ENCODE measurements around the gene MT2A.
A peak's percentile ranks its signal among the peaks of the same experiment; 100 is the strongest.

The MT2A gene

DNA sequence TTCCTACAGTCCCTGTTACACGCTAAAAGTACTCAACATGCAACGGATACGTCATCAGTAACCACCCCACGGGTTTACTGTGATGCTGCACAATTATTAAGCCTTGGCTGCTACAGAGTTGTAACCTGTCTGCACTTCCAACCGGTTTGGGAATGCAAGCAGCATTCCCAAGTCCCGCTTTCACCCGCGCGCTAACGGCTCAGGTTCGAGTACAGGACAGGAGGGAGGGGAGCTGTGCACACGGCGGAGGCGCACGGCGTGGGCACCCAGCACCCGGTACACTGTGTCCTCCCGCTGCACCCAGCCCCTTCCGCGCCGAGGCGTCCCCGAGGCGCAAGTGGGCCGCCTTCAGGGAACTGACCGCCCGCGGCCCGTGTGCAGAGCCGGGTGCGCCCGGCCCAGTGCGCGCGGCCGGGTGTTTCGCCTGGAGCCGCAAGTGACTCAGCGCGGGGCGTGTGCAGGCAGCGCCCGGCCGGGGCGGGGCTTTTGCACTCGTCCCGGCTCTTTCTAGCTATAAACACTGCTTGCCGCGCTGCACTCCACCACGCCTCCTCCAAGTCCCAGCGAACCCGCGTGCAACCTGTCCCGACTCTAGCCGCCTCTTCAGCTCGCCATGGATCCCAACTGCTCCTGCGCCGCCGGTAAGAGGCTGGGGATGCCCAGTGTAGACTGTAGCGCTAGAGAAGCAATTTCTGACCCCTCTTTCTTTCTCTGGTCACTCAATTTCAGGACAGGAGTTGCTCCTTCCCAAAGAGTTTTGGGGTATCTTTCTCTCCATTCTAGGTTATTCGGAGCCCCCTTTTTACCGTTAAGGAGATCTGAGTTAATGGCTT, at the start of gene MT2A:
Gene MT2A, plus strand, starts transcription at position 542 of the 833 bp plus-strand sequence. Its CDS starts 72 bp downstream, at position 614.
- H3K4me1 ChIP-seq (ENCODE audit: insufficient read depth, low read length): peaks cover 41% of the 10 kb centered on the region

DNA sequence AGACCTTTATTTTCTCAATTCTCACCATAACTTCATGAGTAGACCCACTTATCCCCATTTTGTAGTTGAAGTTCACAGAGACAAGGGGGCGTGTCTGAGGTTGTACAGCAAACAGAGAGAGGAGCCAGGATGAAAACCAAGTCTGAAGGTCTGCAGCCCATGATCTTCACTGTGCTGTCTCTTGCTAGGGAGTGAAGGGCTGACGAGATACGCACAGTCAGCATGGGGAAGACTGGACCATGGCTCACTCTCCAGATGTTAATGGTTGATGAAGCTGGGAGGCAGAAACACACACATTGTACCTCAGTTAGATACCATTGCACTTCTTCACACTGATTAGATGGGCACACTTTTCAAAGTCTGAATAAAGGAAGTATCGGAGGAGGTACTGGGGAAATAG, 49.3 kb upstream of the MT2A start:
- H3K27ac ChIP-seq (ENCODE audit: low read depth, low read length): no peak overlapping the region
- no peak overlapping the region for H3K9ac ChIP-seq (ENCODE audit: low read length)
- H3K4me3 ChIP-seq (ENCODE audit: low read depth in 1 of 2, low read length in 2 of 2): no peak overlapping the region

More for the DNA sequence above, at the start of gene MT2A:
- H3K36me3 ChIP-seq (ENCODE audit: insufficient read depth, low read length): no peaks in the 10 kb centered on the region
- H3K27ac ChIP-seq (ENCODE audit: low read depth, low read length): peak within 1 kb of the TSS; percentile 95
- peak within 1 kb of the TSS; percentile 67 to 72 for H3K4me3 ChIP-seq (ENCODE audit: low read depth in 1 of 2, low read length in 2 of 2)
- no peaks in the 10 kb centered on the region for H3K9me3 ChIP-seq (ENCODE audit: low read length)
- no peaks in the 10 kb centered on the region for H3K27me3 ChIP-seq (ENCODE audit: control insufficient read depth in 1 of 2, insufficient read depth in 2 of 2, low read length in 2 of 2)
- H3K9ac ChIP-seq (ENCODE audit: low read length): peak within 1 kb of the TSS; percentile 68

DNA sequence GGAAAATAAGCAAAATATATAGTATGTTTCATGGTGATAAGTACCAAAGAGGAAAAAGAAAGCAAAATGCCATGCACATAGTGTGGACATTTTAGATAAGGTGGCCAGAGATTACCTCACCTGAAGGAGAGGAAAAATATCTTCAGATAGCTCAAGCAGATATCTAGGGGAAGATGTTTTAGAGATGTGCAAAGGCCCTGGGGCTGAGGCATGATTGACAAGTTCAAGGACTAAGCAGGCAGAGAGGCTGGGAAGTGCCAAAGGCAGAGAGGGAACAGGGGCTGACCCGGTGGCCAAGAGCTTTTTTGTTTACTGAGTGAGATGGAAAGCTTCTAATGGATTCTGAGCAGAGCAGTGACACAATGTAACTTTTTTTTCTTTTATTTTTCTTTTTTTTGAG, 47.9 kb upstream of the MT2A start:
- H3K27me3 ChIP-seq (ENCODE audit: control insufficient read depth in 1 of 2, insufficient read depth in 2 of 2, low read length in 2 of 2): no peaks in the 10 kb centered on the region
- no peaks in the 10 kb centered on the region for H3K36me3 ChIP-seq (ENCODE audit: insufficient read depth, low read length)
- H3K9ac ChIP-seq (ENCODE audit: low read length): no peak overlapping the region
- H3K4me3 ChIP-seq (ENCODE audit: low read depth in 1 of 2, low read length in 2 of 2): no peak overlapping the region
- H3K27ac ChIP-seq (ENCODE audit: low read depth, low read length): no peak overlapping the region
- no peaks in the 10 kb centered on the region for H3K4me1 ChIP-seq (ENCODE audit: insufficient read depth, low read length)
- no peaks in the 10 kb centered on the region for H3K9me3 ChIP-seq (ENCODE audit: low read length)

More for the DNA sequence above, 49.3 kb upstream of the MT2A start:
- H3K9me3 ChIP-seq (ENCODE audit: low read length): no peaks in the 10 kb centered on the region
- H3K36me3 ChIP-seq (ENCODE audit: insufficient read depth, low read length): no peaks in the 10 kb centered on the region
- no peaks in the 10 kb centered on the region for H3K4me1 ChIP-seq (ENCODE audit: insufficient read depth, low read length)
- no peaks in the 10 kb centered on the region for H3K27me3 ChIP-seq (ENCODE audit: control insufficient read depth in 1 of 2, insufficient read depth in 2 of 2, low read length in 2 of 2)

DNA sequence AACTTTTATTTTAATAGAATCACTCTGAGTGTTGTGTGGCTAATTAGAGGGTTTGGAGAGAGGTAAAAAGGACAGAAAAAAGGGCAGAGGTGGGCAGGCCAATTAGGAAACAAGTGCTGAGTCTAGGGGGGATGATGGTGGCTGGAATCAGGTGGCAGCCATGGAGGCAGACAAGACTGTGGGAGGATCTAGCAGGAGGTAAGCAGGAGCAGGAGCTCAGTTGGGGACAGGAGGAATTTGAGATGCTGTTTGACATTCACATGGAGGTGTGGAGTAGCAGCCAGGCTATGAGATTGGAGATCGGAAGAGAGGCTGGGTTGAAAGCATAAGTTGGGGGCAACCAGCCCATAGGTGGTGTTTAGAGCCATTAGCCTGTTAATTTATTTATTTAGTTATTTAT, 47.3 kb upstream of the MT2A start:
- no peak overlapping the region for H3K4me3 ChIP-seq (ENCODE audit: low read depth in 1 of 2, low read length in 2 of 2)
- no peak overlapping the region for H3K9ac ChIP-seq (ENCODE audit: low read length)
- no peaks in the 10 kb centered on the region for H3K36me3 ChIP-seq (ENCODE audit: insufficient read depth, low read length)
- H3K27ac ChIP-seq (ENCODE audit: low read depth, low read length): no peak overlapping the region
- H3K27me3 ChIP-seq (ENCODE audit: control insufficient read depth in 1 of 2, insufficient read depth in 2 of 2, low read length in 2 of 2): no peaks in the 10 kb centered on the region
- H3K4me1 ChIP-seq (ENCODE audit: insufficient read depth, low read length): no peaks in the 10 kb centered on the region
- no peaks in the 10 kb centered on the region for H3K9me3 ChIP-seq (ENCODE audit: low read length)

DNA sequence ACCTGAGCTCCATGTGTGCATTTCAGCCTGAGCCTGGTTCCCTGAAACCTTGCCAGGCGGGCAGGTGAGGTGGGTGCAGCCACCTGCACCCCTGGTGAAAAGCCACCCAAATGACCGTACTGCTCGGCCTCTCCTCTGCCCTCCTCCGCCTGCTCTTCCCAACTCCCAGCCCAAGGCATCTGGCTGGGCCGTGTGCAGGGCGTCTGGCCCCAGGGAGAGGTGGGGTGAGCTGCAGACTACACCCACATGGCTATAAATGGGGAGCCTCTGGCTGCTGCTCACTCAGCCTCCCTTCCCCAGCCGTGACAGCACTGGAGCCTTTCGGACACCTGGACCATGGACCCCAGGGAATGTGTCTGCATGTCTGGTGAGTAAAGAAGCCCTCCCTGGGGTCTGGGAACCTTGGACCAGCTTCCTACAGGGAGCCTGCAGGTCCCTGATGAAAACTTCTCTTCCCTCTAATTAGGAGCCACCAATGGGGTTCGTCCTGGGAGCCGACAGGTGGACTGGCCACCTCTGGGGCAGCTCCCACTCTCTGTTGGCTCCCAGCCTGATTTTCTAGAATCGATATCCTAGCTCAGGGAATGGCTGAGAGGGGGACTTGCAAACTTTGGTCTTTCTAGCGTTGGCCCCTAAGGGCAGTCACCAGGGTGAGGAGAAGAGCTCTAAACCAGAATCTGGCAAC, 43.4 kb upstream of the MT2A start, which contains the start of gene MT4:
Gene MT4, plus strand, starts transcription at position 281 of the 685 bp plus-strand sequence. Its CDS starts 56 bp downstream, at position 337.
- H3K9me3 ChIP-seq (ENCODE audit: low read length): no peaks in the 10 kb centered on the region
- H3K27me3 ChIP-seq (ENCODE audit: control insufficient read depth in 1 of 2, insufficient read depth in 2 of 2, low read length in 2 of 2): no peaks in the 10 kb centered on the region
- no peak within 1 kb of the TSS for H3K4me3 ChIP-seq (ENCODE audit: low read depth in 1 of 2, low read length in 2 of 2)
- H3K36me3 ChIP-seq (ENCODE audit: insufficient read depth, low read length): no peaks in the 10 kb centered on the region
- no peaks in the 10 kb centered on the region for H3K4me1 ChIP-seq (ENCODE audit: insufficient read depth, low read length)
- H3K9ac ChIP-seq (ENCODE audit: low read length): no peak within 1 kb of the TSS
- no peak within 1 kb of the TSS for H3K27ac ChIP-seq (ENCODE audit: low read depth, low read length)

DNA sequence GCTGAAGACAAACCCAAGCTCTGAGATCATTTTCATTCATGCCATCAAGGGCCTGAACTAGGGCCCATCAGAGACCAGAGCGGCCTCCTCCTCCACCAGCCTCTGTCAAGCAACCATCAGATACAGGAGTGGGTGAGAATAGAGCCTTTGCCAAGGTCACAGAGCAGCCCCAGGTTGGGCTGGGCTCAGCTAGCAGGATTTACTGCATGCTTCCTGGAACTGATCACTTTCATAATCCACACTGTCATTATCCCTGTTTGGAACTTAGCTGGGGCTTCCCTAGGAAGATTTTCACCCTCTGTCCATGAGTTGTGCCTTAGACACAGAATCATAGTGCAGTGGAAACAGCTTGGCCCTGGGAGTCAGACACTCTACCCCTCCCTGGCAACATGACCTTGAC, 38.4 kb upstream of the MT2A start:
- Histone ChIP-seq H3K27ac (ENCODE audit: low read depth, low read length) (no peak overlapping the region), H3K9ac (ENCODE audit: low read length) (no peak overlapping the region), H3K27me3 (ENCODE audit: control insufficient read depth in 1 of 2, insufficient read depth in 2 of 2, low read length in 2 of 2) (no peaks in the 10 kb centered on the region), H3K4me3 (ENCODE audit: low read depth in 1 of 2, low read length in 2 of 2) (no peak overlapping the region), H3K9me3 (ENCODE audit: low read length) (no peaks in the 10 kb centered on the region), H3K36me3 (ENCODE audit: insufficient read depth, low read length) (no peaks in the 10 kb centered on the region), H3K4me1 (ENCODE audit: insufficient read depth, low read length) (no peaks in the 10 kb centered on the region)

GRCh38 chr16:56571525-56571924, 36.9 kb upstream of the MT2A start:
- Histone ChIP-seq H3K9ac (ENCODE audit: low read length) (no peak overlapping the region), H3K9me3 (ENCODE audit: low read length) (no peaks in the 10 kb centered on the region), H3K4me1 (ENCODE audit: insufficient read depth, low read length) (no peaks in the 10 kb centered on the region), H3K36me3 (ENCODE audit: insufficient read depth, low read length) (no peaks in the 10 kb centered on the region), H3K4me3 (ENCODE audit: low read depth in 1 of 2, low read length in 2 of 2) (no peak overlapping the region), H3K27ac (ENCODE audit: low read depth, low read length) (no peak overlapping the region), H3K27me3 (ENCODE audit: control insufficient read depth in 1 of 2, insufficient read depth in 2 of 2, low read length in 2 of 2) (no peaks in the 10 kb centered on the region)

GRCh38 chr16:56574625-56575024, 33.8 kb upstream of the MT2A start:
- Histone ChIP-seq H3K4me3 (ENCODE audit: low read depth in 1 of 2, low read length in 2 of 2) (no peak overlapping the region), H3K36me3 (ENCODE audit: insufficient read depth, low read length) (no peaks in the 10 kb centered on the region), H3K27ac (ENCODE audit: low read depth, low read length) (no peak overlapping the region), H3K9me3 (ENCODE audit: low read length) (no peaks in the 10 kb centered on the region), H3K9ac (ENCODE audit: low read length) (no peak overlapping the region), H3K4me1 (ENCODE audit: insufficient read depth, low read length) (no peaks in the 10 kb centered on the region), H3K27me3 (ENCODE audit: control insufficient read depth in 1 of 2, insufficient read depth in 2 of 2, low read length in 2 of 2) (no peaks in the 10 kb centered on the region)

DNA sequence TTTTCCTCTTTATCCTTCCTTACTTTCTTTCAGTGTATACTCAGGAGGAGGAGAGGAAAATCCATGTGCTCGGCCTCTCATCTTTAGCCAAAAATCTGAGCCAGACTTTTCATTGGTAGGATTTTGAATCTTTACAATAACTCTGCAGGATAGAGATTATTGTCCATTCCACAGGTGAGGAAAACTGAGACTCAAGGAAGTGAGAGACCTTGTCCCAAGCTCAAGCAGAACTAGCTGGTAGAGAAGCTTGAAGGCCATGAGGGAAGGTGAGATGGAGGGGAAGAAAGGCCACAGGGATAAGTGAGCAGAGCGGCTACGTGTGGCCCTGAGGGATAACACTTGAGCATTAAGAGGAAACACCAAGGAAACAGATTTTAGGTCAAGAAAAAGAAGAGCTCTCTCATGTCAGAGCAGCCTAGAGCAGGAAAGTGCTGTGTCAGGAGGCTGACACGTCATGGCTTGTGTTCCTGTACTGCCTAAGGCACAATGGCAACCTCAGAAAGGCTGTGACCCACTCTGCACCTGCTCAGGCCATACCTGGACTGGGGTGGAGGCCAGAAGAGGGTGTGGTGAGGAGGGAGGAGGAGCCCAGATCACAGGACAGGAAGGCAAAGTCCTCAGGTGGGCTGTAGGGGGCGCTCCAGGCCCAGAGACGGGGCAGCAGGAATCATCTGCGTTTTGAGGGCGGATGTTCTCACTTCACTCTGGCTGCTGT, 31.6 kb upstream of the MT2A start:
- Histone ChIP-seq H3K4me3 (ENCODE audit: low read depth in 1 of 2, low read length in 2 of 2) (no peak overlapping the region), H3K9ac (ENCODE audit: low read length) (no peak overlapping the region), H3K27me3 (ENCODE audit: control insufficient read depth in 1 of 2, insufficient read depth in 2 of 2, low read length in 2 of 2) (no peaks in the 10 kb centered on the region), H3K36me3 (ENCODE audit: insufficient read depth, low read length) (no peaks in the 10 kb centered on the region), H3K9me3 (ENCODE audit: low read length) (no peaks in the 10 kb centered on the region), H3K27ac (ENCODE audit: low read depth, low read length) (no peak overlapping the region), H3K4me1 (ENCODE audit: insufficient read depth, low read length) (no peaks in the 10 kb centered on the region)

- H3K4me3 ChIP-seq (ENCODE audit: low read depth in 1 of 2, low read length in 2 of 2): no peak overlapping the region
- H3K27me3 ChIP-seq (ENCODE audit: control insufficient read depth in 1 of 2, insufficient read depth in 2 of 2, low read length in 2 of 2): no peaks in the 10 kb centered on the region
- H3K4me1 ChIP-seq (ENCODE audit: insufficient read depth, low read length): no peaks in the 10 kb centered on the region
- H3K9ac ChIP-seq (ENCODE audit: low read length): no peak overlapping the region
- no peaks in the 10 kb centered on the region for H3K36me3 ChIP-seq (ENCODE audit: insufficient read depth, low read length)
- H3K9me3 ChIP-seq (ENCODE audit: low read length): no peaks in the 10 kb centered on the region
- H3K27ac ChIP-seq (ENCODE audit: low read depth, low read length): no peak overlapping the region
Observed at GRCh38 chr16:56577300-56577625, 31.1 kb upstream of the MT2A start.

DNA sequence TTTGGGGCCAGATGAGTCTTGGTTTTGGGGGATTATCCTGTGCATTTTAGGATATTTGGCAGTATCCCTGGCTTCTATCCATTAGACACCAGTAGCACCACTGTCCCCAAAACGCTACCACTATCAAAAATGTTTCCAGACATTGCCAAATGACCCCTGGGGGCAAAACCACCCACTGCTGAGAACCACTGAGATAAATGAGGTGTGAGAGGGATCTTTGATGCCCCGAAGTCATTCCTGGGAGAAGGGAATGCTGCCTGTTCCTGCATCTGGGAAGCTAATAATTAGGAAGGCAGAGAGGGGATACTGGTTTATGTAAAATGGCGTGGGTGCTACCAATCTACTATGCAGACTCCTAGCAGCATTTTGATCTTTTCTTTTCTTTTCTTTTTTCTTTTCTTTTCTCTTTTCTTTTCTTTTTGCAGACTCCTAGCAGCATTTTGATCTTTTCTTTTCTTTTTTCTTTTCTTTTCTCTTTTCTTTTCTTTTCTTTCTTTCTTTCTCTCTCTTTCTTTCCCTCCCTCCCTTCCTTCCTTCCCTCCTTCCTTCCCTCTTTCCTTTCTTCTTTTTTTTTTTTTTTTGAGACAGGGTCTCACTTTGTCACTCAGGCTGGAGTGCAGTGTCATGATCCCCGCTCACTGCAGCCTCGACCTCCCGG, 27.9 kb upstream of the MT2A start:
- Histone ChIP-seq H3K9me3 (ENCODE audit: low read length) (no peaks in the 10 kb centered on the region), H3K27ac (ENCODE audit: low read depth, low read length) (no peak overlapping the region), H3K4me3 (ENCODE audit: low read depth in 1 of 2, low read length in 2 of 2) (no peak overlapping the region), H3K36me3 (ENCODE audit: insufficient read depth, low read length) (no peaks in the 10 kb centered on the region), H3K9ac (ENCODE audit: low read length) (no peak overlapping the region), H3K4me1 (ENCODE audit: insufficient read depth, low read length) (no peaks in the 10 kb centered on the region), H3K27me3 (ENCODE audit: control insufficient read depth in 1 of 2, insufficient read depth in 2 of 2, low read length in 2 of 2) (no peaks in the 10 kb centered on the region)

Measured in muscle layer of colon (tissue), 2 donors.